Activated T-cell treated with anti-CD3 and anti-CD28 coated beads for 1 hour (primary cell): ENCODE results near the gene KAT6B.

ENCODE experiments used
- DNase-seq: peaks from one replicate; pipeline ENCODE4 v3.0.0-alpha.2; 2020; ENCODE audit warnings: low read depth

KAT6B gene

DNA sequence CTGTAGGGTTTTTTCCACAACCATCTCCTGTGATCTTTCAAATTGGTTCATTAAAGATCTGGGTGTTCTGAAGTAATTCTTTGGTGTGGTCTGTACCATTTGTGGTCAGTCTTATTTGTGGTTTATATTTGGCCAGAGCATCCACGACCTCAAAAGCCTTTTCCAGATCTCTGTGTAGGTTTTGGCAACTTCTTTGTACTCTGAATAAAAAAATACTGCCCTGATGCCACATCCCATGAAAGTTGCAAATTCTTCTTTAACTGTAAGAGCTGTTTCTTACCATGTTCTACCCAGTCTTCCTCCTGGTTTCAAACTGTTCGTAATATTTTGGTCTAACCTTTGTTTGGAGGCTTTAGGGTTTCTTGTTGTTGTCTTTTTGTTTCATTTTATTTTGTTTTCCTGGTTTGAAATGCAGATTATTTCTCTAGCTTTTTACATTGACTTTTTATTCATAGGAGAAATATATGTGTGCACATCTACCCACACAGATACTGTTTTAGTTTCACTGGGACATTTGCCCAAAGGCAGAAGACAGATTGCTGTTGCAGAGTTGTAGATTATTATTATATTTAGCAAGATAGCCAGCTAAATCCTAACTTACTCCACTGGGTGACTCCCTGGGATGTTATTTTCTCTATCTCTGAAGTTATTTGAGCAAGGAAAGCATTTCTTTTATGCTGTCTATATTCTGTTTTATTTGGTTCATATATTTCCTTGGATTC, 161.8 kb downstream of the KAT6B start:
- DNase-seq, result no peak

DNA sequence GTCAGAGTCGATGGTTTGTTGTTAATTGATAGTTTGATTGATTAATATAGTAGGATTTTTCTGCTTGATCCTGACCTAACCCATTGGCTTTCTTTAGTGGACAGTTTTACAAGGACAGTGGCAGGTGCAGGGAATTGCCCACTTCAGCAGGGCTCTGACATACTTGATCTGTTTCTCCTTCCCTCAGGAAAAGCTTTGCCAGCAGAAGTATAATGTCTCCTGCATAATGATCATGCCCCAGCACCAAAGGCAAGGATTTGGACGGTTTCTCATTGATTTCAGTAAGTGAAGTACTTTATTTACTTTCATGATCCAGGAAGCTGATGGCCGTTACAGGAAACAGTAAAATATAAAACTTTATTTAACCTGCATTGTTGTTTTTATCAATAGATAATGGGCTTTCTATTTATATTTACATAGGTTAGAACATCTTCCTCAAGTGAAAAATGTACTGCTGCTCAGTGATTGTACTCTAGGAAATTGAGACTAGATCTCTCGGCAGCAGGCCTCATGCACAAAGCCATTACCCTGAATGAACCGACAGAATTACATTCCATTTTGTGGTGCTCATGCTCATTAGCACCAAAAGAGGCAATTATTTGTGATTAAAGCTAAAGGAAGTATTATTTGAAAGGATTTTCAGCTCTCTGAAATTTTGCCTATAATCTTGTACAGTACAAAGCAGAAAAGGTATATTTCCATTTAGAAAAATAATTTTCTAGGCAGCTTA, 162.6 kb downstream of the KAT6B start:
- DNase-seq, result no peak

DNA sequence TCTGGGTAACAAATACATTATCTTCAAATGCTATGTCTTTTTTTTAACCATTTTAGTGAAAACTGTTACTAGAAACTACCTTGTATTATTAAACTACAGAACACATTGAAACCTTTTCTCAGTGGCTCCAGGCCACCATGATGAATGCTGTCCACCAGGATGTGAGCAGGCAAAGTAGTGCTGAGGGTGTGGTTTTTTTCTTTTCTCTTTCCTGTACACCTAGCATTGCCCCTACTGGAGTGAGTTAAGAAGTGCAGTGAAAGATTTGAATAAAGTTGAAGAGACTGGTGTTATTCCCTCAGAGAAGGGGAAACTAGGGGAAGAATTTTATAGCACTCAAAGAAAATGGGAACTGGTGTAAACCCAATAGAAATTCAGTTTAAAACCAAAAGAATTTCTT, 165.0 kb downstream of the KAT6B start:
- DNase-seq, result no peak

DNA sequence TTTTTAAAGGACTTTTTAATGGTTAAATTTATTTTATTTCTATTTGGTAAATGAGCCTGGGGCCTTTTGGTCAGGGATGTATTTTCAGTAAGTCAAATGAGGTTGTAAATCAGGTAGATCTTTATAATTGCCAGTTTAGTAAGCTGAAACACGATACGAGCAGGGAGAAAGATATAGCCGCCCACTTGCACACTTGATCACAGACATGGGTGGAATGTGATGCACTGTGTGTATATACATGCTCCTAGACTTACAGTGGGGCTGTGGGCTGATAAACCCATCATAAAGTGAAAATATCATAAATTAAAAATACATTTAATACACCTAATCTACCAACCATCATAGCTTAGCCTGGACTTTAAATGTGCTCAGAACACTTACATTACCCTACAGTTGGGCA, 165.7 kb downstream of the KAT6B start:
- no peak for DNase-seq

DNA sequence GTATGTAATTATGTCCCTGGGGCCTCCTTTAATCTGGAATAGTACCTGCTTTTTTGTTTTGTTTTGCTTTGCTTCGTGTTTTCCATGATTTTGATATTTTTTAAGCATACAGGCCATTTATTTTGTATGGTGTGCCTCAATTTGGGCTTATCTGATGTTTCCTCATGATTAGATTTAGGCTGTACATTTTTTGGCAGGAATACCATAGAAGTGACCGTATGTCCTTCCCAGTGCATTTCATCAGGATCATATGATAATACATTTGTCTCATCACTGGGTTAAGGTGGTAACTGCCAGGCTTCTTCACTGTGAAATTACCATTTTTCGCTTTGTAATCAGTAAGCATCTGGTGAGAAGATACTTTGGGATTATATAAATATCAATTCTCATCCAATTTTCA, 167.2 kb downstream of the KAT6B start:
- DNase-seq, result no peak

DNA sequence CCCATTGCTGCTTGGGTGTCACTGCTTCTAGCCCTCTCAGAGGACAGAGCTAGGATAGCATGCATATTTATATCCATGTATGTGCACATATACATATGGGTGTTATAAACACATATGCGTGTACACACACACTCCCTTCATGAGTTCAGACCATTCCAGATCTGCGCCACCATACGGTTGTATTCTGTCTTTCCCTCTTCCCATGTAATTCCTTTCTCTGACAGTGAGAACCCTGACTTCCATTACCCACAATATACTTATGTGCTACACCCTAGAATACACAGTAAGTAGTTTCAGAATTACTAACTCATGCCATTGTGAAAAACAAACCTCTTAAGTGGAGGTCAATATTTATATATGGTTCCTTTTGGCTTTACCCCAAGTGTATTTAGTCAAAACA, 168.5 kb downstream of the KAT6B start:
- DNase-seq, result no peak

DNA sequence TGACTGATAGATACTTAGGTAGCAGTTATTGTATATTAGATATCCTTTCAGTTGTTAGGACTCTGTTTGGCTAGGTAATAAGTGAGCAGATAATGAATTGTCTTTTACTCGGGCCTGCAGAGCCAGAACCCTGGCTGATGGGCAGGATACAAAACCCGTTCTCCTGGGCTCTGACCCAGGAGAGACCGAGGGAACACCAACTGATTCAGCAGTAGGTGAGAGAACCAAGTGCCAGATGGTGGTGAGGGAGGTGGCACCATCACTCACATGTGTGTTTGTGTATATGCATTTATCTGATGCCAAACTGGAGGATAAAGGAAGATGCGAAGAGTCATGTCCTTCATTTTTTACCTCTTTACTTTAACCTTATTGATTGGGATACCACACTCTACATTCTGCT, 169.4 kb downstream of the KAT6B start:
- no peak for DNase-seq

DNA sequence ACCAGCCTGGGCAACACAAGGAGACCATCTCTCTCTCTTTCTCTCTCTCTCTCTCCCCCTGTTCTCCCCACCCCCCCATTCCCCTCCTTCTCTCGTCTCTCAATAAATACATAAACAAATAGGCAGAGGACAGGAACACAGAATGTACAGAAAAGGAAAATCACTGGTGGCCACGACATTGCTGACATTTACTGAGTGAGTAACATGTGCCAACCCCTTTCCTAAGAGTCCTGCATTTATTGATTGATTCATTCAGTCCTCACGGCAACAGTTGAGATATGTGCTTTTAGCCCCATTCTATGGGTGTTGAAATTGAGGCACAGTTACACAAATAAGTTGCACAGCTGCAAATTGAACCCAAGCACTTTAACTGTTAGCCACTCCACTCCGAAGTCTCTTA, 170.8 kb downstream of the KAT6B start:
- no peak for DNase-seq

DNA sequence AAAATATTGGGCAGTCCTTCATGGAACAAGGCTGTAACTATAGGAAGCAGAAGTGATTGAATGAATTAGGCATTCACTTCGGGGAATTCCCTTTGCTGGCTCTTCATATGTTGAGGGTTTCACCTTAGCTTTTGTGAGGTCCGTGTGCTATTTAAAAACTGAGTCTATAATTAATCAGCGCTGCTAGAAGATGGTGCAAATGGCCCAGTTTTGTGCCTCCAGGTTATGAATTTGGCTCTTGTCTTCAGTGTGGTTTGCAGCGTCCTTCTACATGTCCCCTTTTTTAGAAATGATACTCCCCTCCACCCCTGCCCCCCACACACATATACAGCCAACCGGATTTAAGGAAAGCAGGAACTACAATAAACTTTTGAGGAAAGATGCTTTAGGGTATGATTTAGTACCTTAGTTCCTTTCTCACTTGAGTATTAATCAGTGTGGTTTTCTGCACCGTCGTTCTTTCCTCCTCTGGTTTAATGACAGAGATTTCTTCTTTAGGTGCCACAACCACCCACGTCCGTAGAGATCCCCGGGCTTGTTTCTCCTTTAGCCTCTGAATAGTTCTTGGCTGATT, 174.4 kb downstream of the KAT6B start:
- no peak for DNase-seq

DNA sequence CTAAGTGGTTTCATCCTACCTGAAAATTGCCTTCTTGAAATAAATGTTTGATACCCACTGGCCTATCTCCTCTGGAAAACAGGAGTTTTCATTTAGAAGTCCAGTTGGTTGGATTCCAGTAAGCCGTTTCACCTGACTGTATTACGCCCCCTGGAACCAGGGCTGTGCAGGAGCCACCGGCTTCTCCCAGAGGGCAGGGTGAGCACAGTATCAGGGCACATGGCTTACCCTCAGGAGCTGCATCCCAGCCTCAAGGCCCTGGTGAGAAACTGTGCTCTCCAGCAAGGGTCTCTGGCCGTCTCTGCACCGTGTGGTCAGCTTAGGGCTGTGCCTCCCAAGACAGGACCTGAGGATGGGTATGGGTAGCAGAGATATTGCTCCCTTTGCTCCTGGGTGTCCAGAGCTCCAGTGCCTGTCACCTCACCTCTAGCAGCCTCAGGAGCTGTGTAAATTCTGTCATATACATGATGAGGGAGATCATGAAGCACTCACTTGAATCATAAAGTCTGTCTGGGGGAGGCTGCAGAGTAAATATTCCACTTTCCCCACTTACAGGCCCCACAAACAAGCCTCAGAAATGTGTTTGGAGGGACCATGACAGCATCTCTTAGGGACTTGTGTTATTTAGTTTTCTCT, 175.4 kb downstream of the KAT6B start:
- DNase-seq, result no peak

DNA sequence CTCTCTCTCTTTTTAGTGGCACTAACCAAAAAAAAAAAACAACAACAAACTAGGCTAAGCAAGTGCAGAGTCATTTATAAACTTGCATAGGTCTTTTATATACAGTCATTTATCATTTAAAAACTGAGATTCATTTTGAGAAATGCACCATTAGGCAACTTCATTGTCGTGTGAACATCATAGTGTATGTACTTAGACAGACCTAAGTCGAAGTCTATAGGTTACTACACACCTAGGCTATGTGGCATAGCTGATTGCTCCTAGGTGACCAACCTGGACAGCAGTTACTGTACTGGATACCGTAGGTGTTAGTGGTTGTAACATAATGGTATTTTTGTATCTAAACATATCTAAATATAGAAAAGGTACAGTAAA, 175.9 kb downstream of the KAT6B start:
- DNase-seq, result no peak

DNA sequence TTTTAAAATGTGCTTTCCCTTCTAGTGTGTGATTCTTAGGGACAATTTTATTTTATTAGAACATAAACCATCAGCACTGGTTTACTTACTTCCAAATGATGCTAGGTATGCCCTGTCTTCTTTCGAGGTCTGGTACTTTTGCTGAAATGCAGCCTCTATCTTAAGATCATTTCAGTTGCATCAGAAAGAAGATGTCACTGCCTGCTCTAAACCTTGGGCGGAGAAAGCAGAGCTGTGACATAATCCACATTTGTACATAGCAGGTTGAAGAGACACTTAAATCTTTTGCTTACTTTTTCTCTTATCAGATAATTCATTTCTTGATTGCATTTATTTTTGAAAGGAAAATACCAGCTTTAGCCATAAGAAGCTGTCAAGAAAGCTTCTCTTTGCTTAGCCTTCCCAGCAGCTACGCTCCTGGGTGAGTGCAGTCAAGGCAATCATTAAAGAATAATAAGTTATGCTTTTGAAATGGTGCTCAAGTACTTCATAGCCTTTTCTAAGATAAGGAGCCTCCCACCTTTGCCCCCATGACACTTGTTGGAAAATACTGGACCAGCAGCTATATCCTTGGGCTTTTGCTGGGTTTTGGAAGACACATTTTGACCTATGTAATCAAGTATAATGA, 176.7 kb downstream of the KAT6B start:
- no peak for DNase-seq

DNA sequence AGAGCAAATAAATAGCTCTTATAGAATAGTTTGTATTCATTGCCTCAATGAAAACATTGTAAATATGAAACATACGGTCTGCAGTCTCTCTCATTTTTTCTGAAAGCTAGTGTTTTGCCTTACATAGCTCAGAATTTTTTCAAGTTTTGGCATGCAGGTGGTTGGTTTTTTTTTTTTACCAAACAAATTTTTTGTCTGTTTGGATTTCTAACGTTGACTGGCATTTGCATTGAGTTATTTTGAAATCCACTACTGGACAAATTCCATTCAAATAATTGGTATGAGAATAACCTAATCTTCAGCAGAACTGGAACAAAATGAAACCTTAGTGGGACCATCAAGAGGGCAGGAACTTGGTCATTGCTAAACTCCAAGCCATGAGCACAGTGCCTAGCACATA, 177.5 kb downstream of the KAT6B start:
- DNase-seq, result no peak

DNA sequence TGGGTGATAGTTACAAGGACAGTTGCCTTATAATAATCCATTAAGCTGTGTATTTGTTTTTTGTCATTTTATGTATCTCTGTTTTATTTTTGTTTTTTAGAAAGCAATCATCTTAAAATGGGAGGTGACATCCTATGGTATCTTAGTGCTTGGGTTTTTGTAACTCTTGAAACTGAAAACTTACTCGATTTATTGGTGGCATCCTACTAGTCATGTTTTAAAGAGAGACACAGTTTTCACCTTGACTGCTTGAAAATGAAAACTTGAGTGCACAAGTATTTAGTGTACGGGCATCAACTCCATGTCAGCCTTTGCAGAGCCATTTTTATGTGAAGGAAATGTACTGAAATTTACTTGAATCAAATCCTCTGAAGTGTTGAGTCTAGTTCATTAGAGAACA, 181.2 kb downstream of the KAT6B start:
- DNase-seq, result no peak

DNA sequence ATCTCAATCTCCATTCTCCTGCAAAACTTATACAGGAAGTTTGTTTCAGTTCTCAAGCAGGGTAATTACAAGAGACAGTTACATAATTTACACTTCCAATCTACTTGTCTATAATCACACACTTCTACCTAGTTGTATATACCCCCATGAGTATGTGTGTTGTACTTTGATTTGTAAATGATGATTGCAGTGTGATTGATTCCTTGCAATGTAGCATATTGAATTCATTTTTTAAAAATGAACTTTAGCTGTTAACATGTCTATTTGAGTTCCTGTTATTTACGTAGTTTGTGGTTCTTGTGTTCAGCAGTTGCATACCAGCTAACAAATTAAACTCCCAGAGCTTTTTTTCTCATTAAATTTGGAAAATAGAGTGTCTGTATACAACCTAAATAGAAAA, 182.6 kb downstream of the KAT6B start:
- no peak for DNase-seq

DNA sequence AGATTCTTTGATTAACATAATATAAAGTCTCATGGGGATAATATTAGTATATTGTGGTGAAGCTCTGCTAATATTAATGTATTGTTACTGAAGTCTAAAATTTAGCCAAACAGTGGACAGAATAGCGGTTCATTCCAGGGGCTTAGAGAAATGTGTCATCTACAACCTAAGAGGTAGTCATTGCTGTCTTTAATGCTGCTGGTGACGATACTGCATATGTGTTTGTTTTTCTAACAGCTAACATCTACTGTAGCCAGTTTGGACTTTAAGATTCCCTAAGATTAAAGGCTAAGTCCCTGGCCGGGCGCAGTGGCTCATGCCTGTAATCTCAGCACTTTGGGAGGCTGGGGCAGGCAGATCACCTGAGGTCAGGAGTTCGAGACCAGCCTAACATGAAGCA, 183.0 kb downstream of the KAT6B start:
- no peak for DNase-seq

DNA sequence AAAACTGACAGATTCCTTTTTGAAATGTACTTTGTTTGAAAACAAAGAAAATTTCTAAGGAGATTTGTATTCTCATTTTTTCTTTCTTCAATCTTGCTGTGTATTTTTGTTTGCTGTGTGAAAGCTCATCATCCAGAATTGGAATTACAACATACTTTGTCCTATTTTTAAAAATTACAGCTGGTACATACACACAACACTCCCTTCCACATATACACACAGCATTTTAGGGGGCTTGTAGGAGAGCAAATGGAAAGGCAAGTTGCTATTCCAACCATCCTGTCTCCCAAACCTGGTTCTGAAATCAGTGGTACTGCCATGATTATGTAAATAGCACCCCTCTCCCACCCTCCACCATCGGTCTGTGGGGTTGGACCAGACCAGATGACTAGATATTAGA, 184.0 kb downstream of the KAT6B start:
- no peak for DNase-seq

DNA sequence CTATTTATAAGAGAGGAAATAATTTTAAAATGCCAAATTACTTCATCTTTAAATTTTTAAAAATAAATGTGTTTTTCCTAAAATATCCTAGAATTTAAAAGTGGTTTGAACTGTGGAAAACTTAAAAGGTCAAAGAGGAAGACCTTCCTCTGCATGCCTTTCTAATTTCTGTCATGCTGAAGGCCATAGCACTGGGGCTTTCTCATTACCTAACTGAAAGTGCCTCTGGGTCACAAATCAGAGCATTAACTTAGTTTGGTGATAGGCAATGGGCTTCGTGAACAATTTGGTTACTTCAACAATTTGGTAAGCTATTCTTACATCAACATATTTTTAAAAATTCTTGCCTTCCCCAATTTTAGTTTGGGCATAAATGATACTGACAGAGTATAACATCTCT, 184.8 kb downstream of the KAT6B start:
- no peak for DNase-seq

DNA sequence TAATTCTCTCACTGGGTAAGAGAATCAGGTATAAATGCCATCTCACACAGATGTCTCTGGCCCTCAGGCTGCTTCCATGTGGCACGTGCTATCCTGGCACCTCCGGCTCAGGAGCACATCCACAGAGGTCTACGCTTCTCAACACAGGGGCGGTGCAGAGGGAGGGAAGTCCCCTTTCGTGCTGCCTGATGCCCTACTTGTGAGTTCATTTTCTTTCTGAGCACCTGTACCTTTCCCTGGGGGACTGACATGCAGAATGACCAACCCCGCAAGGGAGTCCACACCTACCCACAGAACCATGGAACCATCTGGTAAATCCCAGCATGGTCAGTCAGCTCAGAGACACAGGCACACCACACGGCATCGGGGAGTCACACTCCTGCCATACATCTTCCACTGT, 186.1 kb downstream of the KAT6B start:
- DNase-seq, result no peak

DNA sequence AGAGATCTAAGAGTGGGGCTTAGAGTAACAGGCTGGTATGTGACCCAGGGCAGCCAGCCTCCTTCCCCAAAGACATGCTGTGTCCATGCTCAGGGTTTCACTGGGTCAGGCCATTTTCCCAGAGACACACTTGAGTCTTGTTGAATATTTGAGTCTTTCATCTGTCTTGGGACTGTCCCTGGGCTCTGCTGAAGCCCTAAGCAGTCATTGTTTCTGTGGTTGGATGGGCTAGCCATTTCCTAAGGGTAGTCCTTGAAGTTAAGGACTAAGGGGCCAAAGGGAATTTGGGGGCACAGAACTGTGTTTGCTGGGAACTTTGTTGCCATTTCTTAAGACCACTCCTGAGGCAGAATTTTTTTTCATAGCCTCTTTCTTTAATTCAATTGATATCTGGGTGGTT, 186.6 kb downstream of the KAT6B start:
- no peak for DNase-seq

DNA sequence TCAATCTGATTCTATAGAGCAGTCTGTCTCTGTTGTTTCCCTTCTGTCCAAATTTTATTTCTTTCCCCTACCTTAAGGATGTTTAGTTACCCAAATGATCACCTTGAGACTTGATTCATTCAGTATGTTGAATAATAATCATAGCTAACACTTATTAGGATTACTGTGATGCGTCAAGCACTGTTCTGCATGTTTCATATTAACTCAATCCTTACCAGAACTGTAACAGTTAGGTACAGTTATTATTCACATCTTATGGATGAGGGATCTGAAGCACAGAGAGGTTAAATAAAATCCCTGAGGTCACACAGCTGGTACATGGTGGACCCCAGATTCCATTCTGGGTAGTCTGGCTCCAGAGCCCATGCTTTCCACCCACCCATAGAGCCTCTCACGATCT, 187.1 kb downstream of the KAT6B start:
- DNase-seq, result no peak

DNA sequence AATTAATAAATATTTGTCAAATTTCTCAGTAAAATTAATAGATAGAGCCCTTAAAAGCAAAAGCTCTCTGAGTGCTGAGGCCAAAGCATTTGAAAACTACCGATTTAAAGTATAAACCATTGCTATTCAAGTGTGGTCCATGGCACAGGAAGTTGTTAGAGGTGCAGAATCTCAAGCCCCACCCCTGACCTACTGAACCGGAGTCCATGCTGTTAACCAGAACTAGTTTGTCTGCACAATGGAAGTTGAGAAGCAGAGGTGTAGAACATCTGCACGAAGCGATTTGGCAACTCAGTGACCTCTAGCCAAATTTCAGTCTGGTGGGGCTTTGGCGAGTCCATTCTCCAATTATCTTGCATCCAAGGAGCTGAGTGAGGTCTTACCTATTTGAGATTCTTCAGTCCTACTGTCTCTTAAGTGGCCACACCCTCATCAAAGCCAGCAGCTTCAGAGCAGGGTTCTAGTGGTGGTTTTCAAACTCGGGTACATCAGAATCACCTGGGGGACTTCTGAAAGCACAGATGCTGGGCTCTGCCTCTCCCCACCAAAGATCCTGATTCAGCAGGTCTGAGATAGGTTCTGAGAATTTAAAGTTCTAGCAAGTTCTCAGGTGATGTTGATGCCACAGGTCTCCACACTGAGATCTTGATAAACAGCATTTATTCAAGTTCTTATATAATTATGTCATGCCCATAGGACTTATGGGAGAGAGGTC, 188.3 kb downstream of the KAT6B start:
- DNase-seq, result no peak
